Measurements from ENCODE around the gene TTLL4.

TTLL4 gene

DNA sequence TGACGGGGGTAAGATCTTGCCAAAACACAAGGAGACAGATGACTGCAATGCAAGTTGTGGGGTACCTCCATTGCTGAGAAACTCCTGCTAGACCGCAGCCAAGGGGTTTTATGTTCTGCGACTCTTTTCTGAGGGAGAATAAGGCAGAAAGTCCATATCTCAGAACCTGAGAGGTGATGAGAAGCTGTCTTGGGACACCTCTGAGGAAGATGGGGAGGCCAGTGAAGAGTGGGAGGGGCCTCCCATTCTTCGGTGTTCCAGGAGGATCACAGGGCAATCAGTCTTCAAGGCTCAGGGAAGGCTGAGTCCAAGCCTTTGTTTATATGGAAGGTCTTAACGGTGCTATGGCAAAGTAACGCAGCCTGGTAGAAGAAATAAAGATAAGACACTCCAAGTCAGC is 89.4 kb downstream of the TTLL4 start:
- H3K4me3 ChIP-seq (ENCODE audit: low read depth, low read length) = no peak overlapping the region
- no peak for DNase-seq (ENCODE audit: low read depth)
- TF ChIP-seq POLR2A (IDR thresholded peaks at IDR 0.05; ENCODE audit: extremely low read depth, insufficient read length) (no peak), MYC (IDR thresholded peaks at IDR 0.05; ENCODE audit: low read depth, low read length) (no peak)

DNA sequence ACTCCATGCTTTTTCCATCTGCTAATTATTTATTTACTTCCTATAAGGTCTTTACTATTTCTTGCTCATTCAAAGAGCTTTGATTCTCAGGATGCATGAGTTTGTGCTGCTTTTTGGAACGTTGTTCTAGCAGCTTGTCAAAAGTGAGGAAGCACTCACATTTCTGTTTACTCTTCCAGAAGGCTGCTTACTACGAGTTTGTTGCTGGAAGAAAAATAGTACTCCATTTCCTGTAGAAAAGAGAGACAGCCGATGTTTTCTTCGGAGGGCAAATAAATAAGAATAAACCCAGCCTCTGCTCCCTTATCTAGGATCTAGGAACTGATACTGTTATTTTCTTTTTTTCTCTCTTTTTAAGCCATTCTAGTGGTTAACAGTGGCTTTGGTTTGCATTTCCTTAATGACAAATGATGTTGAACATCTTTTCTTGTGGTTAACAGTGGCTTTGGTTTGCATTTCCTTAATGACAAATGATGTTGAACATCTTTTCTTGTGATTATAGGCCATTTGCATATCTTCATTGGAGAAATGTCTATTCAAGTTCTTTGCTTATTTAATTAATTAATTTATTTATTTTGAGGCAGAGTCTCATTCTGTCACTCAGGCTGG is 91.9 kb downstream of the TTLL4 start:
- DNase-seq (ENCODE audit: low read depth) = no peak
- H3K4me3 ChIP-seq (ENCODE audit: low read depth, low read length) = no peak overlapping the region
- no peak for TF ChIP-seq MYC (IDR thresholded peaks at IDR 0.05; ENCODE audit: low read depth, low read length)

DNA sequence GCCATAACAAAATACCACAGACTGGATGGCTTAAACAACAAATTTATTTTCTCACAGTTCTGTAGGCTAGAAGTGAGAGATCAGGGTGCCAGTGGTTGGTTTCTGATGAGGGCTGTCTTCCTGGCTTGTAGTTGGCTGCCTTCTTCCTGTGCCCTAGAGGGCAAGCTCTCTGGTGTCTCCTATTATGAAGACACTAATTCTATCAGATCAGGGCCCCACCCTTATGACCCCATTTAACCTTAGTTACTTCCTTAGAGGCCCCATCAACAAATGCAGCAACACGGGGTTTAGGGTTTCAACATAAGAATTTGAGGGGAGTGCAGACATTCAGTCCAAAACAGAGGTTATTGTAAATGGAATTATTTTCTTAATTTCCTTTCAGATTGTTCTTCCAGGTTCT is 94.2 kb downstream of the TTLL4 start:
- no peak for DNase-seq (ENCODE audit: low read depth)
- H3K4me3 ChIP-seq (ENCODE audit: low read depth, low read length) = no peak overlapping the region
- TF ChIP-seq, protein P1, sequence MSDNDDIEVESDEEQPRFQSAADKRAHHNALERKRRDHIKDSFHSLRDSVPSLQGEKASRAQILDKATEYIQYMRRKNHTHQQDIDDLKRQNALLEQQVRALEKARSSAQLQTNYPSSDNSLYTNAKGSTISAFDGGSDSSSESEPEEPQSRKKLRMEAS (IDR thresholded peaks at IDR 0.05; ENCODE audit: low read depth, low read length) = no peak
- no peak for TF ChIP-seq MYC (IDR thresholded peaks at IDR 0.05; ENCODE audit: low read depth, low read length)
- TF ChIP-seq, protein P2, sequence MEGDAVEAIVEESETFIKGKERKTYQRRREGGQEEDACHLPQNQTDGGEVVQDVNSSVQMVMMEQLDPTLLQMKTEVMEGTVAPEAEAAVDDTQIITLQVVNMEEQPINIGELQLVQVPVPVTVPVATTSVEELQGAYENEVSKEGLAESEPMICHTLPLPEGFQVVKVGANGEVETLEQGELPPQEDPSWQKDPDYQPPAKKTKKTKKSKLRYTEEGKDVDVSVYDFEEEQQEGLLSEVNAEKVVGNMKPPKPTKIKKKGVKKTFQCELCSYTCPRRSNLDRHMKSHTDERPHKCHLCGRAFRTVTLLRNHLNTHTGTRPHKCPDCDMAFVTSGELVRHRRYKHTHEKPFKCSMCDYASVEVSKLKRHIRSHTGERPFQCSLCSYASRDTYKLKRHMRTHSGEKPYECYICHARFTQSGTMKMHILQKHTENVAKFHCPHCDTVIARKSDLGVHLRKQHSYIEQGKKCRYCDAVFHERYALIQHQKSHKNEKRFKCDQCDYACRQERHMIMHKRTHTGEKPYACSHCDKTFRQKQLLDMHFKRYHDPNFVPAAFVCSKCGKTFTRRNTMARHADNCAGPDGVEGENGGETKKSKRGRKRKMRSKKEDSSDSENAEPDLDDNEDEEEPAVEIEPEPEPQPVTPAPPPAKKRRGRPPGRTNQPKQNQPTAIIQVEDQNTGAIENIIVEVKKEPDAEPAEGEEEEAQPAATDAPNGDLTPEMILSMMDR (IDR thresholded peaks at IDR 0.05; ENCODE audit: low read depth, low read length) = no peak
- TF ChIP-seq POLR2A (IDR thresholded peaks at IDR 0.05; ENCODE audit: extremely low read depth, insufficient read length) = no peak

All from NB4 (cell line).